ENCODE data around the gene MMRN1.

- TF ChIP-seq CTCF (IDR thresholded peaks at IDR 0.05; ENCODE audit: poor library complexity) (no peak), EZH2phosphoT487 (IDR thresholded peaks at IDR 0.05; ENCODE audit: low read depth, severe bottlenecking, unreplicated experiment) (no peak), EZH2 (IDR thresholded peaks at IDR 0.05; ENCODE audit: borderline replicate concordance) (no peak)
Measured at GRCh38 chr4:90002441-90003062, 107.9 kb downstream of the MMRN1 start.
